Ishikawa (cell line): Measurements from ENCODE around the gene NR6A1.

ENCODE experiments used
- CEBPB ChIP-seq: IDR thresholded peaks from 2 replicates; pipeline ENCODE4 v1.6.1; 2012
- CREB1 ChIP-seq: IDR thresholded peaks from 2 replicates; pipeline ENCODE4 v1.6.1; 2012; ENCODE audit warnings: low read depth
- EGR1 ChIP-seq: IDR thresholded peaks from 2 replicates; pipeline ENCODE4 v1.6.1; 2012
- EP300 ChIP-seq: IDR thresholded peaks from 2 replicates; pipeline ENCODE4 v1.6.1; 2012; ENCODE audit warnings: borderline replicate concordance
- NFIC ChIP-seq: IDR thresholded peaks from 2 replicates; pipeline ENCODE4 v1.6.1; 2012
- RAD21 ChIP-seq: IDR thresholded peaks from 2 replicates; pipeline ENCODE4 v1.6.1; 2012; ENCODE audit warnings: low read depth
- REST ChIP-seq: IDR thresholded peaks from 2 replicates; pipeline ENCODE4 v1.6.1; 2012; ENCODE audit warnings: low read depth, mild to moderate bottlenecking
- TAF1 ChIP-seq: IDR thresholded peaks from 2 replicates; pipeline ENCODE4 v1.6.1; 2012; ENCODE audit warnings: low read depth, mild to moderate bottlenecking
- TEAD4 ChIP-seq: IDR thresholded peaks from 2 replicates; pipeline ENCODE4 v1.6.1; 2012
- USF1 ChIP-seq: IDR thresholded peaks from 2 replicates; pipeline ENCODE4 v1.6.1; 2012
- YY1 ChIP-seq: IDR thresholded peaks from 2 replicates; pipeline ENCODE4 v1.6.1; 2012; ENCODE audit warnings: low read depth
- ZBTB7A ChIP-seq: IDR thresholded peaks from 2 replicates; pipeline ENCODE4 v1.6.1; 2012; ENCODE audit warnings: low read depth
- TF ChIP-seq, protein P1 (sequence below): IDR thresholded peaks from 2 replicates; pipeline ENCODE4 v1.6.1; 2012

- TF ChIP-seq EP300 (no peak), TAF1 (no peak), RAD21 (no peak), CEBPB (no peak), TEAD4 (no peak), USF1 (no peak), ZBTB7A (no peak), REST (no peak), YY1 (no peak), EGR1 (no peak), NFIC (no peak), CREB1 (no peak)
- TF ChIP-seq, protein P1, sequence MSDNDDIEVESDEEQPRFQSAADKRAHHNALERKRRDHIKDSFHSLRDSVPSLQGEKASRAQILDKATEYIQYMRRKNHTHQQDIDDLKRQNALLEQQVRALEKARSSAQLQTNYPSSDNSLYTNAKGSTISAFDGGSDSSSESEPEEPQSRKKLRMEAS = no peak
Observed at GRCh38 chr9:124710766-124711165, 60.3 kb downstream of the NR6A1 start.
